Activated naive CD4-positive, alpha-beta T cell treated with anti-CD3 and anti-CD28 coated beads, Interleukin-2, amount 50 U/mL, for 16 hours (primary cell): Measurements from ENCODE around the gene RSPH1.

Experiments used
- DNase-seq: peaks from one replicate; pipeline ENCODE4 v3.0.0-alpha.2; 2020

The RSPH1 gene

GRCh38 chr21:42531771-42532170, 35.7 kb upstream of the RSPH1 start:
- no peak for DNase-seq

- DNase-seq = no peak
These were observed 34.1 kb upstream of the RSPH1 start for GRCh38 chr21:42530167-42530518.

GRCh38 chr21:42527489-42528158, 31.6 kb upstream of the RSPH1 start:
- DNase-seq = peak; percentile 49

GRCh38 chr21:42527127-42527488, 31.1 kb upstream of the RSPH1 start:
- no peak for DNase-seq

- no peak for DNase-seq
These were observed 30.3 kb upstream of the RSPH1 start for GRCh38 chr21:42526379-42526727.

- no peak for DNase-seq
These were observed 29.8 kb upstream of the RSPH1 start for GRCh38 chr21:42525676-42526378.

GRCh38 chr21:42525029-42525581, 29.1 kb upstream of the RSPH1 start:
- DNase-seq = no peak

GRCh38 chr21:42524341-42525028, 28.5 kb upstream of the RSPH1 start:
- DNase-seq = no peak

GRCh38 chr21:42523941-42524340, 27.9 kb upstream of the RSPH1 start:
- no peak for DNase-seq

GRCh38 chr21:42523211-42523610, 27.2 kb upstream of the RSPH1 start:
- no peak for DNase-seq

- DNase-seq = no peak
These were observed 26.7 kb upstream of the RSPH1 start for GRCh38 chr21:42522771-42523170.

GRCh38 chr21:42522271-42522670, 26.2 kb upstream of the RSPH1 start:
- no peak for DNase-seq

GRCh38 chr21:42521805-42522204, 25.8 kb upstream of the RSPH1 start:
- DNase-seq = no peak

- no peak for DNase-seq
These were observed 25.4 kb upstream of the RSPH1 start for GRCh38 chr21:42521384-42521783.

GRCh38 chr21:42520628-42521253, 24.7 kb upstream of the RSPH1 start:
- DNase-seq = no peak

- no peak for DNase-seq
These were observed 22.6 kb upstream of the RSPH1 start for GRCh38 chr21:42518626-42519025.

- DNase-seq = no peak
These were observed 22.2 kb upstream of the RSPH1 start for GRCh38 chr21:42518215-42518614.

GRCh38 chr21:42515708-42516502, 19.9 kb upstream of the RSPH1 start:
- no peak for DNase-seq

GRCh38 chr21:42514883-42515228, 18.8 kb upstream of the RSPH1 start:
- DNase-seq = no peak

GRCh38 chr21:42513985-42514882, 18.2 kb upstream of the RSPH1 start:
- peak; percentile 75 for DNase-seq

- peak; percentile 53 for DNase-seq
These were observed 17.3 kb upstream of the RSPH1 start, which contains the start of gene SLC37A1 for GRCh38 chr21:42513151-42513984. Gene SLC37A1 (plus strand): TSS chr21:42513852. CDS start chr21:42518455, 4,603 bp downstream.
